ENCODE measurements around the gene LRIG1.

Gene LRIG1

DNA sequence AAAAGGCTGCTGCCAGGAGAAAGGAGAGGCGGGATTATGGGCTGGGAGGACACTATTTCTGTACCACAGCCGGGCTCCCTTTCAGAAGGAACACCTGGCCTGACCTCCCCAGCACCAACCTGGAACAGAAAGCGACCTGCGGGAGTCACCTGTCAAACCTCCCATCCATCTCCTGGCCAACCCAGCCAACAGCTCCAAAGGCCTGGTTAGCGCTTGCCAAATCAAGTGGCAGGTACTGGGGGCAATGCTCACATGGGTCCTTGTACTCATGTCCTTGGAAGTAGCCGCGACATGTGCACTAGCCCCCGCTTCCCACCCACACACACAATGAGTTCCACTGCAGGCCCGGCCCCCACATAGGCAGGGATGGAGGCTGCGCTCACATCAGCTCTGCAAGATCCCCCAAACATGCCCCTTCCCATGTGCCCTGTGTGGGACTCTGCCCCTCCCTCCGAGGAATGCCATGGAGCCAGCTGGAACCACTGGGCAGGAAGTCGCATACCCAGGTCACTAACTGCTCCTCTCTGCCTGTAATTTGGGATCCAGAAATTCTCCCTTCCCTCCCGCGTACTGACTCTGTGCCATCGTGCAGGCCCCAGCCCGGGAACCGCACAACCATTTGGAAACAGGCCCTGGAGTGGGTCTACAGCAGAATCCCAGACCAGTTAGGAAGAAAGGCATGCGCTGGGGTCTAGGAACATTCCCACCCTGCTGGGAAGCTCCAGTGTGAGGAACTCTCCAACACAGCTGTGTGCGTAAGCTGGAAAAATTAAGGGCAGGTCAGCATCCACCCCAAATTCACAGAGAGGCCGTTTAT, 98.9 kb downstream of the LRIG1 start:
- TF ChIP-seq EP300 (IDR thresholded peaks at IDR 0.05; ENCODE audit: borderline replicate concordance), result no peak
- TF ChIP-seq, protein P1, sequence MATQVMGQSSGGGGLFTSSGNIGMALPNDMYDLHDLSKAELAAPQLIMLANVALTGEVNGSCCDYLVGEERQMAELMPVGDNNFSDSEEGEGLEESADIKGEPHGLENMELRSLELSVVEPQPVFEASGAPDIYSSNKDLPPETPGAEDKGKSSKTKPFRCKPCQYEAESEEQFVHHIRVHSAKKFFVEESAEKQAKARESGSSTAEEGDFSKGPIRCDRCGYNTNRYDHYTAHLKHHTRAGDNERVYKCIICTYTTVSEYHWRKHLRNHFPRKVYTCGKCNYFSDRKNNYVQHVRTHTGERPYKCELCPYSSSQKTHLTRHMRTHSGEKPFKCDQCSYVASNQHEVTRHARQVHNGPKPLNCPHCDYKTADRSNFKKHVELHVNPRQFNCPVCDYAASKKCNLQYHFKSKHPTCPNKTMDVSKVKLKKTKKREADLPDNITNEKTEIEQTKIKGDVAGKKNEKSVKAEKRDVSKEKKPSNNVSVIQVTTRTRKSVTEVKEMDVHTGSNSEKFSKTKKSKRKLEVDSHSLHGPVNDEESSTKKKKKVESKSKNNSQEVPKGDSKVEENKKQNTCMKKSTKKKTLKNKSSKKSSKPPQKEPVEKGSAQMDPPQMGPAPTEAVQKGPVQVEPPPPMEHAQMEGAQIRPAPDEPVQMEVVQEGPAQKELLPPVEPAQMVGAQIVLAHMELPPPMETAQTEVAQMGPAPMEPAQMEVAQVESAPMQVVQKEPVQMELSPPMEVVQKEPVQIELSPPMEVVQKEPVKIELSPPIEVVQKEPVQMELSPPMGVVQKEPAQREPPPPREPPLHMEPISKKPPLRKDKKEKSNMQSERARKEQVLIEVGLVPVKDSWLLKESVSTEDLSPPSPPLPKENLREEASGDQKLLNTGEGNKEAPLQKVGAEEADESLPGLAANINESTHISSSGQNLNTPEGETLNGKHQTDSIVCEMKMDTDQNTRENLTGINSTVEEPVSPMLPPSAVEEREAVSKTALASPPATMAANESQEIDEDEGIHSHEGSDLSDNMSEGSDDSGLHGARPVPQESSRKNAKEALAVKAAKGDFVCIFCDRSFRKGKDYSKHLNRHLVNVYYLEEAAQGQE (IDR thresholded peaks at IDR 0.05; ENCODE audit: low read depth), result no peak
- no peak for TF ChIP-seq FOXM1 (IDR thresholded peaks at IDR 0.05; ENCODE audit: borderline replicate concordance, low read depth)
- TF ChIP-seq CREB1 (IDR thresholded peaks at IDR 0.05; ENCODE audit: low read depth), result no peak
- TF ChIP-seq RAD21 (IDR thresholded peaks at IDR 0.05; ENCODE audit: low read depth), result no peak
- TF ChIP-seq EGR1 (IDR thresholded peaks at IDR 0.05), result no peak
- TF ChIP-seq CEBPB (IDR thresholded peaks at IDR 0.05), result no peak
- TF ChIP-seq TAF1 (IDR thresholded peaks at IDR 0.05; ENCODE audit: low read depth), result no peak
- no peak for TF ChIP-seq YY1 (IDR thresholded peaks at IDR 0.05; ENCODE audit: low read depth)
- no peak for TF ChIP-seq TEAD4 (IDR thresholded peaks at IDR 0.05)
- TF ChIP-seq, protein P2, sequence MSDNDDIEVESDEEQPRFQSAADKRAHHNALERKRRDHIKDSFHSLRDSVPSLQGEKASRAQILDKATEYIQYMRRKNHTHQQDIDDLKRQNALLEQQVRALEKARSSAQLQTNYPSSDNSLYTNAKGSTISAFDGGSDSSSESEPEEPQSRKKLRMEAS (IDR thresholded peaks at IDR 0.05), result no peak
- TF ChIP-seq, protein P3, sequence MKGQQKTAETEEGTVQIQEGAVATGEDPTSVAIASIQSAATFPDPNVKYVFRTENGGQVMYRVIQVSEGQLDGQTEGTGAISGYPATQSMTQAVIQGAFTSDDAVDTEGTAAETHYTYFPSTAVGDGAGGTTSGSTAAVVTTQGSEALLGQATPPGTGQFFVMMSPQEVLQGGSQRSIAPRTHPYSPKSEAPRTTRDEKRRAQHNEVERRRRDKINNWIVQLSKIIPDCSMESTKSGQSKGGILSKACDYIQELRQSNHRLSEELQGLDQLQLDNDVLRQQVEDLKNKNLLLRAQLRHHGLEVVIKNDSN (IDR thresholded peaks at IDR 0.05), result no peak
- TF ChIP-seq ZBTB7A (IDR thresholded peaks at IDR 0.05; ENCODE audit: low read depth), result no peak

DNA sequence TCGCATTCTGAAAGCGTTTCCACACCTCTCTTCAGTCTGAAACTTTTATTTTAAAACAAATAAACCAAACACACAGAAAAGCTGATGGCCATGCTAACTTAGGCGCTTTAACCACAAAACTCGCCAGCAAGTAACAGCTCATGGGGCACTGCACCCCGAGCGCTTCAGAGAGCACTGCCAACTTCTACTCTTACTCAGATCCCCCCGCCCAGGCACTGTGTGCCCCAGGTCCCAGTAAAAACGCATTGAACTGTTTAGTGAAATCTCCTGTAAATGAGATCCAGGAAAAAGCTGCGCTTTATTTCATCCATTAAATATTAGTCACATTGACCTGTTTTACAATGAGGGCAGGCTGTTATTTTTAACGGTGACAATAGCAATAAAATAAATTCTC, 99.7 kb downstream of the LRIG1 start:
- TF ChIP-seq EP300 (IDR thresholded peaks at IDR 0.05; ENCODE audit: borderline replicate concordance) (no peak), TAF1 (IDR thresholded peaks at IDR 0.05; ENCODE audit: low read depth) (no peak), CEBPB (IDR thresholded peaks at IDR 0.05) (no peak), RAD21 (IDR thresholded peaks at IDR 0.05; ENCODE audit: low read depth) (no peak)
- TF ChIP-seq, protein P2 (IDR thresholded peaks at IDR 0.05), result no peak

DNA sequence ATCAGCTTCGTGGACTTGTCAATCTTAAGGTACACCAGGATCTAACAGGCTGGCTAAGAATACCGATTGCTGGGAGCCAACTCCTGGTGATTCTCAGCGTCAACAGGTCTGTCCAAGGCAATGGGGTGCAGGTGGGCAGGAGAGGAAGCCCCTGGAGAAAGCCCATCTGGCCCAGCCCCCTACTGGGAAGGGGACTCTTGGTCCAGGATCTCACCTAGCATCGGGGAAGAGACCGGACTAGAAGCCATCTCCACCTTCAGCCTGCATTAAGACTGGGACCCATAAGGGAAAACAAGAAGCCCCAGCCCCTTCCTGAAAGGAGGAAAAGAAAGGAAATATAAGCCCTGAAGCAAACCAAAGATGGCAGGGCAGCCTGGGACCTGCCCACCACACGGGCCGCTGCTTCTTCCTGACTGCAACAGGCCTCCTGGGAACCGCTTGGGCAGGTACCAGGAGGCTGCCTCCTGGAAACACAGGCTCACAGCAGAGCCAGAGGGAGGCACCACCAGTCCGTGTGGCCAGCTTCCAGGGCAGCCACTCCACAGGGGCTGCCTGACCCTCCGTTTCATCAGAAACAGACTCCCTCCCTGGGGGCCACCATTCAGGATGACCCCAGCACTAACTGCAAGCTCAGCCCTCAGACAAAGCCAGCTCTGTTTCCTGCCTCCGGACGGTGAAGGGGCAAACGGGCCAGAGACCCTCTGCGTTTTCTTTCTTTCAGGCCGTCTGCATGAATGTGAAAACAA, 100.2 kb downstream of the LRIG1 start:
- no peak for TF ChIP-seq CEBPB (IDR thresholded peaks at IDR 0.05)
- no peak for TF ChIP-seq FOXM1 (IDR thresholded peaks at IDR 0.05; ENCODE audit: borderline replicate concordance, low read depth)

DNA sequence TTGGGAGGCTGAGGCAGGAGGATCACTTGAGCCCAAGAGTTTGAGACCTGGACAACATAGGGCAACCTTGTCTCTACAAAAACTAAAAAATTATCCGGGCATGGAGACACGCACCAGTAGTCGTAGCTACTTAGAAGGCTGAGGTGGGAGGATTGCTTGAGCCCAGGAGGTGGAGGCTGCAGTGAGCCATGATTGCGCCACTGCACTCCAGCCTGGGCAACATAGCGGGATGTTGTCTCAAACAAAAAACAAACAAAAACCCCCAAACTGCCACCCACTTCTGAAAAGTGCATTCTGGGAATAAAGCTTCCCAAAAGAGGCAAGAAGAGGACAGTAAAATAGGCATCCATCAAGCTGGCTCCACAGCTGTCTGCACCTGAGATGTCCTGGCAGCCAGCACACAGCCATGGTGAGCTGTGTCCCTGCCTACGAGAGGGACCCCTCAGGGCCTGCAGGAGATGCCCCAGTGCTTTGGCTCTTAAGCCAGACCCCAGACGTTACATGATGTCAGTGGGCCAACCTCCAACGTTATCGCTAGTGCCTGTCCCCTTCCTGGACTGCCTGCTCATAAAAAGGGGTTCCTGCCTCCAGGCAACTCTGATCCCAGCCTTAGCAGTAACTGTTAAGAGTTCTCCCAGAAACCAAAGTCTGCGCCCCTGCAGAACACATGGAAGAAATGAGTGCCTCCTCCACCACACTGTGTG, 101.1 kb downstream of the LRIG1 start:
- TF ChIP-seq CEBPB (IDR thresholded peaks at IDR 0.05), result no peak
- no peak for TF ChIP-seq ZBTB7A (IDR thresholded peaks at IDR 0.05; ENCODE audit: low read depth)
- TF ChIP-seq RAD21 (IDR thresholded peaks at IDR 0.05; ENCODE audit: low read depth), result no peak
- no peak for TF ChIP-seq TCF12 (IDR thresholded peaks at IDR 0.05; ENCODE audit: low read depth)
- TF ChIP-seq, protein P1 (IDR thresholded peaks at IDR 0.05; ENCODE audit: low read depth), result no peak
- TF ChIP-seq TAF1 (IDR thresholded peaks at IDR 0.05; ENCODE audit: low read depth), result no peak
- TF ChIP-seq EGR1 (IDR thresholded peaks at IDR 0.05), result no peak
- no peak for TF ChIP-seq FOXM1 (IDR thresholded peaks at IDR 0.05; ENCODE audit: borderline replicate concordance, low read depth)
- TF ChIP-seq, protein P2 (IDR thresholded peaks at IDR 0.05), result no peak
- TF ChIP-seq EP300 (IDR thresholded peaks at IDR 0.05; ENCODE audit: borderline replicate concordance), result no peak
- TF ChIP-seq, protein P3 (IDR thresholded peaks at IDR 0.05), result no peak
- no peak for TF ChIP-seq TEAD4 (IDR thresholded peaks at IDR 0.05)
- no peak for TF ChIP-seq CREB1 (IDR thresholded peaks at IDR 0.05; ENCODE audit: low read depth)

All from Ishikawa (cell line).